ENCODE measurements around the gene GCNT4.

GCNT4 gene

GRCh38 chr5:75012748-75013147 lies 39.6 kb downstream of the GCNT4 start:
- no peak for DNase-seq

GRCh38 chr5:75010838-75011237 lies 41.5 kb downstream of the GCNT4 start:
- no peak for DNase-seq

GRCh38 chr5:75009556-75010345 lies 42.6 kb downstream of the GCNT4 start:
- no peak for DNase-seq

GRCh38 chr5:75006865-75007822 lies 45.2 kb downstream of the GCNT4 start:
- DNase-seq, result no peak

GRCh38 chr5:75005561-75005960 lies 46.8 kb downstream of the GCNT4 start:
- no peak for DNase-seq
